ENCODE results near the gene RTTN.
"Not testable (repeated sequence)": the region's sequence is repeated elsewhere in the genome, so short reads cannot be mapped to it uniquely, and the experiment has no call there.

Gene RTTN

DNA sequence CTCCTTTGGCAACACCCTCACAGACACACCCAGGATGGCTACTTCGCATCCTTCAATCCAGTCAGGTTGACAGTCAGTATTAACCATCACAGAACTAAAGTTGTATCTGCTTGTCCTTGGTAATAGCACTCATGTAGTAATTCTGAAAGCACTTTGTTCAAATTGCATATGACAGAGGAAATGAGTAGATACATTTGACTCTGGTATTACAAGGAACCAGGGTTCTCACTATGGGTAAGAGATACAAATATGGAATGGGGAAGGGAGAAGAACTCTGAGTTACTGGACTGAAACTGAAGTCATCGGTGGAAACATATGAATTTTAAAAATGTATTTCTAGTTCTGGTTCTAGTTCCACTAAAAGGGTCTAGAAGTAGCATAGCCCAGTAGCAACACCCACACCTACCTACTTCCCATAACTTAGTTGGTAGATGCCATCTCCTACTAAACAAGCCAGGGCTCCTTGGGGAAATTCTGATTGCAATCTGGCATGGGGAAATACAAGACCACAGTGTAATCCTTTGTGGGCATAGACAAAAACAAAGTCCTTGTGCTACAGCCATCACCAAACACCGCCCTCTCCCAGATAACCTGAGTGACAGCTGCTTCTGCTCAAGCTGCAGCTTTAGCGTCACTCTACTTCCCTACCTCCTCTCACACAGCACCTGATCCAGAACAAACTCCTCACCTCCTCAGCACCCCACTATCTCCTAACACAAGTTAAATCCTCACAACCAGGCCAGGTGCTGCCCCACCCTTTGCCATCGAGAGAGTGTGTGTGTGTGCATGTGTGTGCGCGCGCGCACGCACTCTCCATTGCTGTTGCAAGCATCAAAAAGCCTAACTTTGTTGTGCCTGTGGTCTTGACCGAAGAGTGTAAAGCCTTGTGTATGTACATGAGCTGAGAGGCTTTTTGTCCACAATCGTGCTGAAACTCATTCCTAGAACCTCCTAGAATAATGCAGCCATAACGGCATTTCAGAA, 226.5 kb downstream of the RTTN start:
- peaks cover 31% of the 10 kb centered on the region for H3K36me3 Mint-ChIP-seq (ENCODE audit: low read depth)

DNA sequence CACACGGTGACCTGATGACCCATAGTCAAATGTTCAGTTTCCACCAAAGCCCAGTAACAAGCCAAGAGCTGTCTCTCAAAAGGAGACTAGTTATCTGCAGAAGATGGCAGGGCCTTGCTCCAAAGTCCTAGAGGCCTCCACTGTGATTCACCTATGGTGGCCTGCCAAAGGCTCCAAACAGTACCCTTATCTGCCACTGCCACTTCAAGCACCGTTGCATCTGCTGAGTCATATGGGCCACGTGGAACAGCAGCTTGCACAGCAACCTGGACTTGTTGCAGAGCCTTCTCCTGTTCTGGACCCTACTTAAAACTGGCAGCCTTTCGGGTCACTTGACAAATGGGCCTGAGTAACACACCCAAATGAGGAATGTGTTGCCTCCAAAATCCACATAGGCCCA, 230.2 kb downstream of the RTTN start:
- H3K9me3 Mint-ChIP-seq, result peaks cover 38% of the 10 kb centered on the region
- H3K4me3 Mint-ChIP-seq; H3K27ac Mint-ChIP-seq; DNase-seq (ENCODE audit: low spot score); H3K27me3 Mint-ChIP-seq (ENCODE audit: low read depth): not testable (repeated sequence)
- H3K36me3 Mint-ChIP-seq (ENCODE audit: low read depth), result peaks cover 30% of the 10 kb centered on the region
- peaks cover 16% of the 10 kb centered on the region for H3K4me1 Mint-ChIP-seq (ENCODE audit: low read depth)

More for the DNA sequence above, 226.5 kb downstream of the RTTN start:
- peaks cover 37% of the 10 kb centered on the region for H3K4me1 Mint-ChIP-seq (ENCODE audit: low read depth)
- peaks cover 24% of the 10 kb centered on the region for H3K9me3 Mint-ChIP-seq
- no peak for DNase-seq (ENCODE audit: low spot score)
- H3K4me3 Mint-ChIP-seq, result no peak overlapping the region
- H3K27me3 Mint-ChIP-seq (ENCODE audit: low read depth), result no peaks in the 10 kb centered on the region
- H3K27ac Mint-ChIP-seq, result peak overlapping the region; percentile 2

DNA sequence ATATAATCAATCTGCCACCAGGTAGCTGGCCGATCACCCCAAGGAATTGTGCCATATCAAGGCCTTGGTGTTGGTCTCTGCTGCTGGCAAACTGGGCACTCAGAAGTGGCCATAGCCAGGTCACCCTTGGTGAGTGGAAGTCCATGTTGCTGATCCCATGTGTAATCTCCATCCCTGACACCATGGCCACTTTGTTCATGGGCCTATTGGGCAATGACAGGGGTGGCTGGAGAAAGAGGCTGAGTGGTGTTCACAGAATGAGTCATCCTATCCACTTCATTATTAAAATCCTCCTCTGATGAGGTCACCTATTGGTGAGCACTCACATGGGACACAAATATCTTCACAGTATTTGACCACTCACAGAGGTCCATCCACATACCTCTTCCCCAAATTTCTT, 231.1 kb downstream of the RTTN start:
- Mint-ChIP-seq H3K27ac (no peak overlapping the region), H3K4me3 (no peak overlapping the region), H3K27me3 (ENCODE audit: low read depth) (no peaks in the 10 kb centered on the region), H3K4me1 (ENCODE audit: low read depth) (peaks cover 8% of the 10 kb centered on the region), H3K9me3 (peaks cover 38% of the 10 kb centered on the region), H3K36me3 (ENCODE audit: low read depth) (peaks cover 28% of the 10 kb centered on the region)
- DNase-seq (ENCODE audit: low spot score), result no peak

DNA sequence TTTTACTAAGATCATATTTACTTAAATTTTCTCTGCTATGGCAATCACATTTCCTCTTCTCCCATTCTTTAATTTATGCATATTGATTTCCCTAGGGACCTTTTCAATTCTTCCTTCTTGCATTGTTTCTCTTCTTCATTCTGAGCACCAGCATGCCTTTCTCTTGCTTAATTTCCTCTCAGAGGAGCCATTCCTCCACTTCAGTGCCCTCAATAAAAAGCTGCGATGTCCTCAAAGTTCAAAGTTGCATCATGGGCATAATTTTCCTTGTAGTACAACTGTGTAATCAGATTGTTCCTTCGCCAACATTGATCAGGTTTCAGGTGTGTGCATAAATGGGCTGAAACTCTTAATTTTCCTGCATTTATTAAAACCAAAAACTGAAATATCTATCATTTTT, 236.0 kb downstream of the RTTN start:
- DNase-seq (ENCODE audit: low spot score), result no peak
- Mint-ChIP-seq H3K27me3 (ENCODE audit: low read depth) (no peaks in the 10 kb centered on the region), H3K9me3 (peaks cover 14% of the 10 kb centered on the region), H3K4me1 (ENCODE audit: low read depth) (peaks cover 12% of the 10 kb centered on the region), H3K4me3 (no peak overlapping the region), H3K36me3 (ENCODE audit: low read depth) (peaks cover 13% of the 10 kb centered on the region), H3K27ac (no peak overlapping the region)

DNA sequence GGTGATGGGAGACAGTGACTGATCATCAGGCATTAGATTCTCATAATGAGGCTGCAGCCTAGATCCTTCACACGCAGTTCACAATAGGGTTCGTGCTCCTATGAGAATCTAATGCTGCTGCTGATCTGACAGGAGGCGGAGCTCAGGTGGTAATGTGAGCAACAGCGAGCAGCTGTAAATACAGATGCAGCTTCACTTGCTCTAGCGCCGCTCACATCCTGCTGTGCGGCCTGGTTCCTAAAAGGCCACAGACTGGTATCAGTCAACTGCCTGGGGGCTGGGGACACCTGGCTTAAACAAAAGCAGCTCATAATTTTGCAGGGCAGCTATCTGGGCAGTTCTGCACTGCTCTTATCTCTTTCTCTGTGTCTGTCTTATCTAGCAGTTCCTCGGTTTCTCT, 237.4 kb downstream of the RTTN start:
- Mint-ChIP-seq H3K27ac (no peak overlapping the region), H3K36me3 (ENCODE audit: low read depth) (peaks cover 17% of the 10 kb centered on the region), H3K9me3 (peaks cover 13% of the 10 kb centered on the region), H3K4me3 (no peak overlapping the region), H3K27me3 (ENCODE audit: low read depth) (no peaks in the 10 kb centered on the region), H3K4me1 (ENCODE audit: low read depth) (peaks cover 12% of the 10 kb centered on the region)
- DNase-seq (ENCODE audit: low spot score), result no peak

DNA sequence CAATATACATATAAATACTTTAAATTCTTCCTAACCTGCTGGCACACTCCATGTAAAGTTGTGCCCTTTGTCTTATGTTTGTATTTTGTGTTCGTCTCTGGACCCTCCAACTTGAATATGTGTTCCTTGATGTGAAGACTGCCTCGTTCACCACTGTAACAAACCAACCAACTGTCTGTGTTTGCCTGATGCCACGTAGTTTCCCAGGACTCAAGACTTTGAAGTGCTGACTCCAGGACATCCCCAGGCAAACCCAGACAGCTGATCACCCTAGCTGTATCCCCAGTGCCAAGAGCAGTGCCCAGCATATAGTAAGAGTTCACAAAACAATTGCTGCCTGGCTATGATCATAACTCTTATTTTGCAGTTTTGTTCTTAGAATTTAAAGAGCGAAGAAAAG, 242.3 kb downstream of the RTTN start:
- H3K36me3 Mint-ChIP-seq (ENCODE audit: low read depth), result peaks cover 13% of the 10 kb centered on the region
- no peak for DNase-seq (ENCODE audit: low spot score)
- no peak overlapping the region for H3K4me3 Mint-ChIP-seq
- no peaks in the 10 kb centered on the region for H3K27me3 Mint-ChIP-seq (ENCODE audit: low read depth)
- H3K9me3 Mint-ChIP-seq, result peaks cover 4% of the 10 kb centered on the region
- H3K4me1 Mint-ChIP-seq (ENCODE audit: low read depth), result peaks cover 22% of the 10 kb centered on the region
- no peak overlapping the region for H3K27ac Mint-ChIP-seq

DNA sequence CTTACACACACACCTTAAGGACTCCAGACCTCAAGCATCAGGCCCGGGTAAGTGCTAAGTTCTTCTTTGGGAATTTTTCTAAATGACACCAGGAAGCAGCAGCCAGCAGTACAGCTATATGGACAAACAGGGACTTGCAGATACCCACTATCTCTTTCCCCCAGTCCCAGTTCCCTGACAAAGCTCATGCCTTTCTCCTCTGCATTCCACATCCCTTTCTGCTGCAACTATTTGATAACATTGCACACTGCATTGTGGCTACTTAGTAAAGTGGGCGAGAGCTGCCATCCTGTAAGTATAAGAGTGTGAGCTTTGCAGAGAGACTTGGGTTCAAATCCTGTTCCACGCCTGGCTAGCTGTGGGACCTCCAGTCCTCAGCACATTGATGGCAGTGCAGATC, 243.8 kb downstream of the RTTN start:
- peaks cover 18% of the 10 kb centered on the region for H3K4me1 Mint-ChIP-seq (ENCODE audit: low read depth)
- H3K36me3 Mint-ChIP-seq (ENCODE audit: low read depth), result peaks cover 13% of the 10 kb centered on the region
- H3K27ac Mint-ChIP-seq, result no peak overlapping the region
- no peaks in the 10 kb centered on the region for H3K27me3 Mint-ChIP-seq (ENCODE audit: low read depth)
- H3K4me3 Mint-ChIP-seq, result no peak overlapping the region
- DNase-seq (ENCODE audit: low spot score), result no peak
- H3K9me3 Mint-ChIP-seq, result peaks cover 4% of the 10 kb centered on the region

DNA sequence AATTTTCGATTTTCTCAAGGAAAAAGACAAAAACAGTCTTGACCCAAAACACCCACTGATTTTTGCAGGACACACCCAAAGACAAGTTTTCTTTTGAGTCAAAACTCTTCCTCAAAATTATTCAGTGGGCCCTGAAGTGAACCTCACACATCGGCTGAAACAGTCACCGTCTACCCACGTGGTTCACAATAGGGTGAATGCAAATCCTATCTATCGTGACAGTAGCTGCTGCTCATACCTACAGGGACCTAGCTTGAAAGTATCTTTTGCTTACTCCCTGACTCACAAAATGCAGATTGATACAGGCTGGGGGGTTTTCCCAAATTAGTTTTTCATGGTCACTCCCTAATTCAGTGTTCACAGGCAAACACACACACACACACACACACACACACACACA, 247.1 kb downstream of the RTTN start:
- DNase-seq (ENCODE audit: low spot score), result peak; percentile 66
- Mint-ChIP-seq H3K27ac (no peak overlapping the region), H3K36me3 (ENCODE audit: low read depth) (peaks cover 9% of the 10 kb centered on the region), H3K27me3 (ENCODE audit: low read depth) (no peaks in the 10 kb centered on the region), H3K4me1 (ENCODE audit: low read depth) (peaks cover 23% of the 10 kb centered on the region), H3K9me3 (peaks cover 3% of the 10 kb centered on the region), H3K4me3 (no peak overlapping the region)

DNA sequence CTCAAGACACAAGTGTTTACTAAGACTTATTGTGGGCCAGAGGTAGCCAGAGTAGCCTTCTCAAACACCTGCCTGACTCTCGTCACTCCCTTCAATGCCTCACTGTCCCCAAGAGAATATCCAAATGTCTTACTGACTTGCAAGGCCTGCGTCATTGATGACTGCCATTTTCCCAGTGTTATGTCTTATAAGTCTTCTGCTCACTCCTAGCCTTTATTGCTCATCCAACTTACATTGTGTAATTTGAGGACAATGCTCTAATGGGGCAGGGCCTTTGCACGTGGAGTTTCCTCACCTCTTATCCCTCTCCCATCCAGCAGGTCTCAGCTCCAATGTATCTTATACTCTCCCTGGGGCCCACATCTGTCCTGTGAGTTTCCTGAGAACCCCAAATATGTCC, 247.7 kb downstream of the RTTN start:
- Mint-ChIP-seq H3K4me3 (no peak overlapping the region), H3K4me1 (ENCODE audit: low read depth) (peaks cover 26% of the 10 kb centered on the region), H3K27me3 (ENCODE audit: low read depth) (no peaks in the 10 kb centered on the region), H3K36me3 (ENCODE audit: low read depth) (peaks cover 12% of the 10 kb centered on the region), H3K9me3 (no peaks in the 10 kb centered on the region), H3K27ac (no peak overlapping the region)
- no peak for DNase-seq (ENCODE audit: low spot score)

DNA sequence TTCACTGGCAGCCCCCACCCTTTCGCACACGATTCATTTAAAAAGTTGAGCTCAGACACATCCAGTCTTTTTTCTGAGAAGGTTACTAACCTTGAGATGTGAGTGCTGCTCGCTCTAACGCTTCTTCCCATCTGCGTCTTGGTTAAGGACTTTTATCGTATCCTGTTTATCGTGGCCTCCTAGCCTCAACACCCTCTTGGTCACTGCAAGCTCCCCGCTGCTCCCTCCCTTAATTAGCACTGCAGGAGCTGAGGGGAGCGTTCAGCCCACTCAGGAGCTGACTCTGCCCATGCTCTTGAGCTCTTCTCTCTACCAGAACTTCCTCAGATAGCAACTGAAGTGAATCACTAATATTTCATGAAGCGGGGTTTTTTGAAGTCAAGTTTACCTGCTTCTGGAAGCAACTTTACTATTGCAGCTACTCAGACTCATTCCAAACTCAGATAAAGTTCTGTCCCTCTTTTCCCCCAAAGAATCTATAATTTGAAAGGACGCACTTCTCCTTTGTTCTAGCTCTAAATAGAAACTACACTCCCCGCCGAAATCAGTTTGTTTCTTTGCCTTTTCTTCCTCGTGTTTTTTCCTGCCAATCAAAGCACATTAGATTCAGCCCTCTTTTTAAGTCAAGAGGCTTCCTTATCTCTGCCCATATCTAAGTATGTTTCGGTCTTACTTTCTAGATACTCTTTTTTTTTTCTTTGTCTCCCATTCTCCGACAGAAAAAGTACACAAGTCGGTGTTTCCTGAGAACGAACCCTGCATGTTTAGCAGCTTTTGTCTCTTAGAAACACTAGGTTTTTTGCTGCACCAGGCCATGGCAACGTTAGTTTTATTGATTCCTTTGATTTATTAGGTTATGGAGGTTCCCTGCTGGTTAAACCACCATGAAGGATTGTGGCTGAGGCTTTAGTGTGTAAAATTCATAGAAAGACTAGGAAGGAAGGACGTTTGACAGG, 248.5 kb downstream of the RTTN start:
- Mint-ChIP-seq H3K27ac (no peak overlapping the region), H3K4me1 (ENCODE audit: low read depth) (peaks cover 28% of the 10 kb centered on the region), H3K36me3 (ENCODE audit: low read depth) (peaks cover 14% of the 10 kb centered on the region), H3K27me3 (ENCODE audit: low read depth) (no peaks in the 10 kb centered on the region), H3K9me3 (peaks cover 1% of the 10 kb centered on the region), H3K4me3 (no peak overlapping the region)
- DNase-seq (ENCODE audit: low spot score), result no peak

DNA sequence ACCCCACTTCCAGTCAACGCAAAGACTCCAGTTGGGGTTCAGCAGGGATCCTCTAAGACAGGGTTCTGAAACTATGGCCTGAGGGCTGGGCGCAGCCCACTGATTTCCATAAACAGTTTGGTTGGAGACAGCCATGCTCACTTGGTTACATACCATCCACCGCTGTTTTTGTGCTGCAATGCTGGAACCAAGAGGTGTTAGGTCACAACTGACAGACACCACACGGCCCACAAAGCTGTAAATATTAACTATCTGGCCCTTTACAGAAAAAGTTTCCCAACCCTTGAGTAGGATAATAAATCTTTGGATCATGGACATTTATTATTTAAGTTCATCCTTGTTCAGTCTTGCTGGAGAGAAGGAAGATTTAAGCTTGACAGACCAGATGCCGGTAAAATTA, 249.4 kb downstream of the RTTN start:
- Mint-ChIP-seq H3K36me3 (ENCODE audit: low read depth) (peaks cover 20% of the 10 kb centered on the region), H3K27ac (no peak overlapping the region), H3K27me3 (ENCODE audit: low read depth) (no peaks in the 10 kb centered on the region), H3K9me3 (peaks cover 9% of the 10 kb centered on the region), H3K4me3 (no peak overlapping the region), H3K4me1 (ENCODE audit: low read depth) (peaks cover 35% of the 10 kb centered on the region)
- DNase-seq (ENCODE audit: low spot score), result no peak

DNA sequence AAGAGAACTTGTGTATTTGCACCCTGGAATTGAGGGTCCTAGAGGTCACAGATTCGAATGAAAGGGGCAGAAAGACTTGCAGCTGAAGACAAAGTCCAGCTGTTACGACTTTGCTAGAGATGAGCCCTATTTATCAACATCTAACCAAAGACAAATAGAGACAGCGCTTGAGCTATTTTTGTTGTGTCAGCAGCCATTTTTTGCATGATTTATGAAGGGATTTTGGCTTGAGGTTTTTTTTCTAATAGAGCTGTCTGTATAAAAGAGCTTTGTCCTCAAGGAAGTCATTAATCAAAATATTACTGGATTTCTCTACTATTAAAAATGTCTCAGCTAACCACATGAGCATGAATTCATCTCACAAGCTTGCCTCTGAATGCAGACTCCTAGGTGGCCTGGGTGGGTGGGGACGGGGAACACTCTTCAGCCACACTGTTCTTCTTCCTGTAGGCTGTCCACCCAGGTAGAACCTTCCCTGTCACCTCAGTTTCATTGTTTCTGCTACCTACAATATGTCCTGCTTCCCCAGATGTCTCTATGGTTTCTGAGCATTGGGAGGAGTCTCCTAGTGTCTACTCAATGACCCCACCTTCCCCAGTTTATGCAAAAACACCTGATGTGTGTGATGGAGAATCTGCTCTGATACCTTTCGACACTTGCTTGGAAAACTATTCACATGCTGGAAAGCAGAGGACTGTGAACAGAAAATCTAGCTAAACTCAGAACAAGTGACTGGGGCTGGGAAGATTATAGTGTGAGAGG, 250.6 kb downstream of the RTTN start:
- Mint-ChIP-seq H3K27ac (peak overlapping the region; percentile 87), H3K9me3 (peaks cover 9% of the 10 kb centered on the region), H3K27me3 (ENCODE audit: low read depth) (no peaks in the 10 kb centered on the region), H3K4me1 (ENCODE audit: low read depth) (peaks cover 36% of the 10 kb centered on the region), H3K4me3 (no peak overlapping the region), H3K36me3 (ENCODE audit: low read depth) (peaks cover 20% of the 10 kb centered on the region)
- DNase-seq (ENCODE audit: low spot score), result no peak

DNA sequence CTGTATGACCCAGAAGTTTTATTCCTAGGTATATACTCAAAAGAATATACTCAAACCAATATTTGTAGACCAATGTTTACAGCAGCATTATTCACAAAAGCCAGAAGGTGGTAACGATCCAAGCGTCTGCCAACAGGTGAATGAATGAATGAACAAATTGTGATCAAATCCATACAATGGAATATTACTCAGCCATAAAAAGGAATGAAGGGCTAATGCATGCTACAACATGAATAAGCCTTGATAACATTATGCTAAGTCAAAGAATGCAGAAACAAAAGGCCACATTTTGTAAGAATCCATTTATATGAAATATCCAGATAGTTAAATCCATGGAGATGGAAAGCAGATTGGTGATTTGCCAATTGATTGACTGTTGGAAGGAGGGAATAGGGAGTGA, 252.3 kb downstream of the RTTN start:
- DNase-seq (ENCODE audit: low spot score), result no peak
- Mint-ChIP-seq H3K9me3 (peaks cover 9% of the 10 kb centered on the region), H3K27me3 (ENCODE audit: low read depth) (no peaks in the 10 kb centered on the region), H3K36me3 (ENCODE audit: low read depth) (peaks cover 20% of the 10 kb centered on the region), H3K27ac (peak overlapping the region; percentile 29), H3K4me3 (peak overlapping the region; percentile 40), H3K4me1 (ENCODE audit: low read depth) (peaks cover 28% of the 10 kb centered on the region)

Data from T-helper 2 cell treated with Interferon-gamma antibody and Interleukin-4, amounts not matched to agents 5 μg/mL and 100 μg/mL, for 36 hours (primary cell).